ENCODE results near the gene CD300E.
"Not testable (repeated sequence)": the region's sequence is repeated elsewhere in the genome, so short reads cannot be mapped to it uniquely, and the experiment has no call there.

CD300E gene

GRCh38 chr17:74599023-74599399 lies 24.5 kb downstream of the CD300E start:
- DNase-seq (ENCODE audit: low spot score) = no peak

- no peak for DNase-seq (ENCODE audit: low spot score)
Observed at GRCh38 chr17:74598346-74599022, 25.1 kb downstream of the CD300E start.

GRCh38 chr17:74597069-74597790 lies 26.3 kb downstream of the CD300E start:
- DNase-seq (ENCODE audit: low spot score) = no peak

GRCh38 chr17:74595037-74595750 lies 28.3 kb downstream of the CD300E start:
- DNase-seq (ENCODE audit: low spot score) = no peak

GRCh38 chr17:74592087-74592990 lies 31.2 kb downstream of the CD300E start, which contains the start of gene CD300LD:
TSS of gene CD300LD (minus strand) at chr17:74592283. CDS start at chr17:74592202, 81 bp downstream.
- DNase-seq (ENCODE audit: low spot score) = no peak

GRCh38 chr17:74591503-74591902 lies 32.0 kb downstream of the CD300E start:
- no peak for DNase-seq (ENCODE audit: low spot score)

- DNase-seq (ENCODE audit: low spot score) = no peak
Observed at GRCh38 chr17:74585711-74586110, 37.8 kb downstream of the CD300E start.

- no peak for DNase-seq (ENCODE audit: low spot score)
Observed at GRCh38 chr17:74584292-74585060, 39.1 kb downstream of the CD300E start.

GRCh38 chr17:74582633-74583032 lies 40.9 kb downstream of the CD300E start:
- DNase-seq (ENCODE audit: low spot score) = no peak

GRCh38 chr17:74579900-74580299 lies 43.6 kb downstream of the CD300E start:
- DNase-seq (ENCODE audit: low spot score) = no peak

GRCh38 chr17:74578979-74579378 lies 44.6 kb downstream of the CD300E start:
- DNase-seq (ENCODE audit: low spot score) = no peak

- DNase-seq (ENCODE audit: low spot score) = no peak
Observed at GRCh38 chr17:74574489-74575142, 48.9 kb downstream of the CD300E start.

GRCh38 chr17:74573635-74574034 lies 49.9 kb downstream of the CD300E start:
- DNase-seq (ENCODE audit: low spot score) = not testable (repeated sequence)

- DNase-seq (ENCODE audit: low spot score) = no peak
Observed at GRCh38 chr17:74573169-74573568, 50.4 kb downstream of the CD300E start.

- no peak for DNase-seq (ENCODE audit: low spot score)
Observed at GRCh38 chr17:74571621-74572270, 51.8 kb downstream of the CD300E start.

- no peak for DNase-seq (ENCODE audit: low spot score)
Observed at GRCh38 chr17:74569020-74570003, 54.2 kb downstream of the CD300E start.

GRCh38 chr17:74568106-74568873 lies 55.2 kb downstream of the CD300E start:
- DNase-seq (ENCODE audit: low spot score) = no peak

- DNase-seq (ENCODE audit: low spot score) = no peak
Observed at GRCh38 chr17:74567397-74567796, 56.1 kb downstream of the CD300E start, which contains the start of gene CD300H. TSS of gene CD300H (minus strand) at chr17:74567509.
